Karpas-422 (cell line): Measurements from ENCODE around the gene SEPTIN8. TPM values are rescaled to one million over a fixed set of nuclear protein-coding genes. Genes with fewer than 3 reads are reported as not detected.

ENCODE experiments used
- DNase-seq: peaks from one replicate; pipeline ENCODE4 v3.0.0-alpha.2; 2015
- H2AFZ ChIP-seq: fragments of 200-600 bp; sonication (generic); 2 replicates; pipeline ENCODE4 v1.6.1; 2014; ENCODE audit warnings: antibody characterized with exemption, low read length, mixed read lengths
- H3K27ac ChIP-seq: fragments of 200-600 bp; sonication (generic); 2 replicates; pipeline ENCODE4 v1.5.1; 2014; ENCODE audit warnings: mild to moderate bottlenecking, low read length, moderate library complexity
- H3K27me3 ChIP-seq: fragments of 200-600 bp; sonication (generic); 2 replicates; pipeline ENCODE4 v1.6.1; 2014; ENCODE audit warnings: low read length, mixed read lengths
- H3K36me3 ChIP-seq: fragments of 200-600 bp; sonication (generic); 2 replicates; pipeline ENCODE4 v1.6.1; 2014; ENCODE audit warnings: low read length, mixed read lengths; ENCODE audit not compliant: insufficient read depth
- H3K4me1 ChIP-seq: fragments of 200-600 bp; sonication (generic); 2 replicates; pipeline ENCODE4 v1.6.1; 2014; ENCODE audit warnings: mild to moderate bottlenecking, low read length, mixed read lengths
- H3K4me2 ChIP-seq: fragments of 200-600 bp; sonication (generic); 2 replicates; pipeline ENCODE4 v1.6.1; 2014; ENCODE audit warnings: low read length, low read depth, mild to moderate bottlenecking; ENCODE audit not compliant: poor library complexity, severe bottlenecking
- H3K4me3 ChIP-seq: fragments of 200-600 bp; sonication (generic); 2 replicates; pipeline ENCODE4 v1.5.1; 2014; ENCODE audit warnings: mild to moderate bottlenecking, antibody characterized with exemption, low read length, mixed read lengths
- H3K79me2 ChIP-seq: fragments of 200-600 bp; sonication (generic); 2 replicates; pipeline ENCODE4 v1.6.1; 2014; ENCODE audit warnings: mild to moderate bottlenecking, low read length, mixed read lengths
- H3K9ac ChIP-seq: fragments of 200-600 bp; sonication (generic); 2 replicates; pipeline ENCODE4 v1.6.0; 2014; ENCODE audit warnings: low read length
- H3K9me2 ChIP-seq: fragments of 200-600 bp; sonication (generic), shearing (Covaris generic); replicated peaks from 2 replicates; pipeline ENCODE4 v1.6.0; 2014; ENCODE audit warnings: mild to moderate bottlenecking, low read length, moderate library complexity; ENCODE audit not compliant: insufficient read depth
- H3K9me3 ChIP-seq: fragments of 300-700, 200-600 bp; sonication (generic); 2 replicates; pipeline ENCODE4 v1.6.1; 2014; ENCODE audit warnings: low read length, mixed read lengths
- H4K20me1 ChIP-seq: fragments of 200-600 bp; sonication (generic); 2 replicates; pipeline ENCODE4 v1.6.1; 2014; ENCODE audit warnings: mild to moderate bottlenecking, antibody characterized with exemption, low read length, low read depth; ENCODE audit not compliant: insufficient read depth
- total RNA-seq: library from RNA; depleted of rRNA; stranded (reverse); fragments of >200 nt; shearing (Covaris generic); gene quantifications from 2 replicates; pipeline ENCODE4 v1.2.3, GENCODE V29; 2014; ENCODE audit warnings: low replicate concordance

SEPTIN8 gene
- total RNA-seq, 1 experiment from 2014 or later, result 4.1 TPM

DNA sequence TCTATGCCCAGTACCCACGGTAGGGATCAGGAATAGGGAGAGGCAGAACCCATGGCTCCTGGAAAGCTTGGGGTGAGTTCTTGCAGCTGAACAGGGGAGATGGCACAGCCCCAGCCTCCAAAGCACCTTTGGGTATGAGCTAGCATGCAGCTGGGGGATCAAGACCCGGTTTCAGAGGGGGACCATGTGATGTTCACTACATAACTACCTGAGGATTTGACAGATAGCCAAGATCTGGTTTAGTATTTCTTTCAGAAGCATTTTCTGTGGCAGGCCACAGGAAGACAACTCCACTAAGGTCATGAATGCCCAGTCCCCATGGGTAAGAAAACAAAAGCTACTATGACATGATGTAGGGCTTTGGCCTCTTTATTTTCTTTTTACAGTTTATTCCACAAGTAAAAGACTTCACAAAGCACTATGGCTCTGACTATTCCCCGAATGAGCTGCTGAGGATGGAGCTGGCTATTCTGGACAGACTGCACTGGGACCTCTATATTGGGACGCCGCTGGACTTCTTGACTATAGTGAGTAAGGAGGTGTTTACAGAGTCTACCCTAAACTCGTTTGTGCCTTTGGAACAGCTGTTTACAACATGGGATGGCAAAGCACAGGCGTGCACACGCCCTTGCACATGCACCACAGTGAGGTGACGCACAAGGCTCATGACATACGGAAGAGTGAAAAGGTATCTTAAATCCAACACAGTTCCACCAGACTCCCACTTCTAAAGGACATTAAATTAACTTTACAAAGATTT, 26.4 kb downstream of the SEPTIN8 start:
- no peak for DNase-seq
- Histone ChIP-seq H3K4me3 (no peak overlapping the region), H3K27me3 (no peaks in the 10 kb centered on the region), H3K4me2 (no peak overlapping the region), H3K9ac (no peak overlapping the region), H3K27ac (no peak overlapping the region), H3K4me1 (no peaks in the 10 kb centered on the region), H3K79me2 (no peaks in the 10 kb centered on the region), H2AFZ (no peak overlapping the region), H4K20me1 (no peaks in the 10 kb centered on the region), H3K9me3 (no peaks in the 10 kb centered on the region), H3K9me2 (no peaks in the 10 kb centered on the region), H3K36me3 (no peaks in the 10 kb centered on the region)

DNA sequence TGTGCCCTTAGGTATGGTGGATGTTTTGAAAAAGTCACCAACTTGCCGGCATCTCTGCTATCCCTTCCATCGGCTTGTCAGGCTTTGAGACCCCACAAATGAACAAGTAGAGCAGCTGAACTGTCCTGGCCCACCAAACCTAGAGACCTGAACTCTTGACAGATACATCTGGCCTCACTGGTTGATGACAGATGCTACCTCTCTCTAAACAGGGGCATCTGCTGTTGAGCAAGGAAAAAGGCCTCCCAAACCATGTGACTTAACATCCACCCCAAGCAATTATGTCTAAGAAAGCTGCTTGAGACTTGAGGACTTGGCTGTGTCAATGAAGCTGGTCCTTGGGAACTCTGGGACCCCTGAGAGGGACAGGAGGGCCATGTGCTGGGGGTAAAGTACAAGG, 27.5 kb downstream of the SEPTIN8 start:
- DNase-seq, result no peak
- Histone ChIP-seq H3K9me2 (no peaks in the 10 kb centered on the region), H3K79me2 (no peaks in the 10 kb centered on the region), H2AFZ (no peak overlapping the region), H3K4me3 (no peak overlapping the region), H3K9ac (no peak overlapping the region), H3K9me3 (no peaks in the 10 kb centered on the region), H4K20me1 (no peaks in the 10 kb centered on the region), H3K27ac (no peak overlapping the region), H3K36me3 (no peaks in the 10 kb centered on the region), H3K4me2 (no peak overlapping the region), H3K4me1 (no peaks in the 10 kb centered on the region), H3K27me3 (no peaks in the 10 kb centered on the region)

DNA sequence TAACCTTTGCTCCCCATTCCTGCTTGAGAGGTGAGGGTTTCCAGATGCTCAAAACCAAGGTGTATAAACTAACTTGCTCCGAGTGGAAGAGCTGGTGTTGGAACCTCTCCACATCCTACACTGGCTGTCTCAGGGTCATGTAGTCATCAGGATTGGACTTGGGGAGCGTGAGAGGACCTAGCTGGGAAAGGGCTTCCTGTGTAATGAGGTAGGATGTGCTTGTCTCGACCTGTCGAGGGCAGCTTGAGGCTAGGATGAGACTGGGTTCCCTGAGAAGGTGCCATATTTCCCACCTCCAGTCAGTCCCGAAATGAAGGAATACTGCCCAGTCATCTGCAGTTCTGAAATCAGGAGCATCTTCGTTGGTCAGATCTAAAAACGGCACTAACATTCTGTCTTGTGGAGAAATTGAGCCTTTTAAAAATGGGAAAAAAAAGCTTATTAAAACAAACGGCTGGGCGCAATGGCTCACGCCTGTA, 28.5 kb downstream of the SEPTIN8 start:
- Histone ChIP-seq H3K27ac (no peak overlapping the region), H3K36me3 (no peaks in the 10 kb centered on the region), H3K4me1 (no peaks in the 10 kb centered on the region), H3K4me2 (no peak overlapping the region), H3K4me3 (no peak overlapping the region), H3K9me3 (no peaks in the 10 kb centered on the region), H4K20me1 (no peaks in the 10 kb centered on the region), H3K9me2 (no peaks in the 10 kb centered on the region), H2AFZ (no peak overlapping the region), H3K9ac (no peak overlapping the region), H3K79me2 (no peaks in the 10 kb centered on the region), H3K27me3 (no peaks in the 10 kb centered on the region)
- no peak for DNase-seq

DNA sequence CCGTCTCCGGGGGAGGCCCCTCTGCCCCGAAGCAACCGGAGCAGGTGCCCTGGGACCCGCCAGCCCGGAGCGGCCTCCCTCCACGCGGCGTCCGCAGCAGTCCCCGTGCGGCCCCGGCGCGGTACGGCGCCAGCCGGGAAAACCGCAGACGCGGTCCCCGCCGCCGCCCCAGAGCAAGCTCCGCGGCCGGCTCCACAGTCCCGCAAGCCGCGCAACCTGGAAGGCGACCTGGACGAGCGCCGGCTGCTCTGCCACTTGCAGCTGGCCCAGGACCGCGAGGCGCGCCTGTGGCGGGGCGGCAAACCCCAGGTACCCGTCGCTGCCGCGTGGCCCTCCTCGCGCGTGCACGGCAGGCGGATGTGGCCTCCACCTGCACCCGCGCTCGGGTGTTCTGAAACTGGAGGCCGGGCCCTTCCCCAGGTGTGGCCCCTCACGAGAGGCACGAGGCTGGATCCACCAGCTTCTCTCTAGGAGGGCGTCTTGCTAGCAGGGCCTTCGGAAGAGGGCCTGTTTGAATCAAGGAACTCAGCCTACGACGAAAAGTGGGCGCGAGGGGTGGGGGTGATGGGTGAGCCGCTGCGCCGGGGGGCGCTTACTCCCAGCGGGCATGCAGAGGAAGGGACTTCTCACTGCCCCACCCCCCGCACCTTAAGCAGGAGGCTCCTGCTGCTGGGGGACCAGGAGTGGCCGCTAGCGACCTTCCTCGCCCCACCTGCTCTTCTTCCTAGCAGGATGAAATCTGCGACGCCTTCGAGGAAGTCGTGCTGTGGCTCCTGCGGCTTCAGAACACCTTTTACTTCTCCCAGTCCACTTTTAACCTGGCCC, 29.2 kb downstream of the SEPTIN8 start:
- H3K36me3 ChIP-seq, result no peaks in the 10 kb centered on the region
- H3K9ac ChIP-seq, result no peak overlapping the region
- no peaks in the 10 kb centered on the region for H4K20me1 ChIP-seq
- no peak overlapping the region for H3K27ac ChIP-seq
- H3K79me2 ChIP-seq, result no peaks in the 10 kb centered on the region
- H3K4me2 ChIP-seq, result no peak overlapping the region
- H3K27me3 ChIP-seq, result no peaks in the 10 kb centered on the region
- no peak overlapping the region for H3K4me3 ChIP-seq
- no peaks in the 10 kb centered on the region for H3K9me3 ChIP-seq
- H2AFZ ChIP-seq, result no peak overlapping the region
- no peaks in the 10 kb centered on the region for H3K4me1 ChIP-seq
- no peaks in the 10 kb centered on the region for H3K9me2 ChIP-seq
- DNase-seq, result no peak

DNA sequence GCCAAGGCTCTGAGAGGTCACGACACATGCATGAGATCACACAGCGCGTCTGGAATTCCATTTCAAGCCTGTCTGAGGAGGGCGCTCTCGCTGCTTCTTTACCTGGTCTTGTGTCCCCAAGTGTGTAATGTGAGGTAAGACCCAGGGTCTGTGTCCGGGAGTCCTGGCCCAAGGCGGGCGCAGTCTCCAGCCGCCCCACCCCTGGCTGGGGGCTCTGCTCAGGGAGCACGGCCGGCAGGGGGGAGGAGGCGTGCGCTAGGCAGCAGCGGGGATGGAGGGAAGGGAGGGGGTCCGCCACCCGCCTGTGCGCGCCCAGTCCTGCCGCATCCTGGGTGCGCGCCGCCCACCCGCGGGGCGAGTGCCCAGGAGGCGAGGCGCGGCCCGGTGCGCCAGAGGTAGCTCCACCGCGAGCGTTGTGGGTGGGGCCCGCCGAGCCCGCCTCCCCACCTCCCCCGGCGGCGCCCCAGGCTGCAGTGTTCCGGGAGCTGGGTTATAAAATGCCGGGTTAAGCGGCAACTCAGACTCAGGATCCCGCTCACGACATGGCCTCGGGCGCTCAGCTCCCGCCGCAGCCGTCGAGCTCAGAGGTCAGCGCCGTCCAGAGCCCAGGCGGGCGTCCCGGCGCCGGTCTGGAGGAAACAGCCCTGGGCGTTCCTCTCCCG, 30.0 kb downstream of the SEPTIN8 start, which contains the start of gene CCNI2:
Gene CCNI2 (plus strand): TSS at position 473 of the 662 bp plus-strand sequence. CDS start 70 bp downstream, at position 543.
- no peak within 1 kb of the TSS for H3K4me3 ChIP-seq

DNA sequence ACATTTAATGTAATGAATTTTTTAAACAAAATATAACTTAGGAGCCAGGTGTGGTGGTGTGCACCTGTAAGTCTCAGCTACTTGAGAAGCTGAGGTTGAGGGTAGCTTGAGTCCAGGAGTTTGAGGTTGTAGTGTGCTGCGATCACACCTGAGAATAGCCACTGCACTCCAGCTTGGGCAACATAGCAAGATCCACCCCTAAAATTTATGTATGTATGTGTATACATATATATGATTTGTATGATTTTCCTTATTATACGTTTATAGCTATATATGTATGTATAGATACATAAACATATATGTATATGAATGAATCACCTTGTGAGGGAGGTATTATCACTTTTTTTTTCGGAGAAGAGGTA, 30.5 kb downstream of the SEPTIN8 start:
- Histone ChIP-seq H2AFZ (no peak overlapping the region), H3K9ac (no peak overlapping the region)

More for the DNA sequence above, 30.0 kb downstream of the SEPTIN8 start, which contains the start of gene CCNI2:
- no peaks in the 10 kb centered on the region for H4K20me1 ChIP-seq
- no peak within 1 kb of the TSS for H2AFZ ChIP-seq
- H3K9me2 ChIP-seq, result no peaks in the 10 kb centered on the region
- no peak within 1 kb of the TSS for H3K9ac ChIP-seq
- no peaks in the 10 kb centered on the region for H3K79me2 ChIP-seq
- no peak within 1 kb of the TSS for H3K4me2 ChIP-seq
- H3K9me3 ChIP-seq, result no peaks in the 10 kb centered on the region
- H3K4me1 ChIP-seq, result no peaks in the 10 kb centered on the region
- DNase-seq, result no peak
- no peaks in the 10 kb centered on the region for H3K27me3 ChIP-seq
- no peaks in the 10 kb centered on the region for H3K36me3 ChIP-seq
- no peak within 1 kb of the TSS for H3K27ac ChIP-seq

DNA sequence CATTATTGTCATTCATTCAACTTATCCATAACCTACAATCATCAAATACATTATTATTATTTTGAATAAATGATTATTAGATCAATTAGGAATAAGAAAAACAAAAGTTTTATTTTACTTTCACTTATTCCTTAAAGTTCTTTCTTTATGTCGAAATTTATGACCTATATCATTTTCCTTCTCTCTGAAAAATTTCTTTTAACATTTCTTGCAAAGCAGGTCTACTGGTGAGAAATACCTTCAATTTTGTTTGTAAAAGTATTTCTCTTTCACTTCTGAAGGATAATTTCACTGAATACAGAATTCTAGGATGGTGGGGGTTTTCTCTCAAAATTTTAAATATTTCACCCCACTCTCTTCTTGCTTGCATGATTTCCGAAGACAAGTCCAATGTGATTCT, 32.4 kb downstream of the SEPTIN8 start:
- no peaks in the 10 kb centered on the region for H3K4me1 ChIP-seq
- H3K79me2 ChIP-seq, result no peaks in the 10 kb centered on the region
- H4K20me1 ChIP-seq, result no peaks in the 10 kb centered on the region
- H3K9me3 ChIP-seq, result no peaks in the 10 kb centered on the region
- H3K9ac ChIP-seq, result no peak overlapping the region
- H3K9me2 ChIP-seq, result no peaks in the 10 kb centered on the region
- H3K4me3 ChIP-seq, result no peak overlapping the region
- no peaks in the 10 kb centered on the region for H3K36me3 ChIP-seq
- H3K4me2 ChIP-seq, result no peak overlapping the region
- H3K27ac ChIP-seq, result no peak overlapping the region
- no peaks in the 10 kb centered on the region for H3K27me3 ChIP-seq
- H2AFZ ChIP-seq, result no peak overlapping the region
- no peak for DNase-seq

More for the DNA sequence above, 30.5 kb downstream of the SEPTIN8 start:
- Histone ChIP-seq H3K9me3 (no peaks in the 10 kb centered on the region), H3K4me3 (no peak overlapping the region), H3K27ac (no peak overlapping the region), H3K4me2 (no peak overlapping the region), H3K9me2 (no peaks in the 10 kb centered on the region), H4K20me1 (no peaks in the 10 kb centered on the region), H3K4me1 (no peaks in the 10 kb centered on the region), H3K79me2 (no peaks in the 10 kb centered on the region), H3K36me3 (no peaks in the 10 kb centered on the region), H3K27me3 (no peaks in the 10 kb centered on the region)
- DNase-seq, result no peak

DNA sequence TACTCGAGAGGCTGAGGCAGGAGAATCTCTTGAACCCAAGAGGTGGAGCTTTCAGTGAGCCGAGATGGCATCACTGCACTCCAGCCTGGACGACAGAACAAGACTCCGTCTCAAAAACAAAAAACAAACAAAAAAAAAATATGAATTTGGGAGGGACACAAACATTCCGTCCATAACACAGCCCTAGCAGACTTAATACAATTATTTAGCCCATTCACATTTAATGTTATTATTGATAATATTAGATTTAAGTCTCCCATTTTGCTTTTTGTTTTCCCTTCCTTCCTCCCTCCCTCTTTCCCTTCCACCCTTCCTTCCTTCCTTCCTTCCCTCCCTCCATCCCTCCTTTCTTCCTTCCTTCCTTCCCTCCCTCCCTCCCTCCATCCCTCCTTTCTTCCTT, 34.4 kb downstream of the SEPTIN8 start:
- Histone ChIP-seq H3K9ac (no peak overlapping the region), H4K20me1 (no peaks in the 10 kb centered on the region), H3K4me3 (no peak overlapping the region), H2AFZ (no peak overlapping the region), H3K27me3 (no peaks in the 10 kb centered on the region), H3K27ac (no peak overlapping the region), H3K4me1 (peaks cover 9% of the 10 kb centered on the region), H3K9me3 (no peaks in the 10 kb centered on the region), H3K4me2 (no peak overlapping the region), H3K79me2 (no peaks in the 10 kb centered on the region), H3K9me2 (no peaks in the 10 kb centered on the region), H3K36me3 (no peaks in the 10 kb centered on the region)
- no peak for DNase-seq
